ENCODE measurements around the gene MFN2.

MFN2 gene

DNA sequence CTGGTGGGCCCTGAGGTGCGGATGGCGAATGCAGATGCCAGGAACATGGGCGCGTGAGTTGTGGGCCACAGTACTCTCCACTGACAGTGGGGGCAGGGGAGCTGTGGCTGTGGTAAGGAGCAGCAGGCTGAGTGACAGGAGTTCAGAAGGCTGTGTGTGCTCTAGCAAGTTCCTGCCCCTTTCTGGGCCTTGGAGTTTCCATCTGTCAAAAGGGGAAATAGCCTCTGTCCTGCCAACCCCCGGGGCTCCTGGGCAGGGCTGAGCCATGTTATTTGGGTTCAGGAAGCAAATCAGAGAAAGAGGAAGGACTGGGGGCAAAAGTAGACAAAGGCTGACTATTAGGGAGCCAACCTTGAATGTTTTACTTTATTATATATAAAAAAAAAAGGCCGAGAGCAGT is 19.5 kb upstream of the MFN2 start:
- no peak for DNase-seq

DNA sequence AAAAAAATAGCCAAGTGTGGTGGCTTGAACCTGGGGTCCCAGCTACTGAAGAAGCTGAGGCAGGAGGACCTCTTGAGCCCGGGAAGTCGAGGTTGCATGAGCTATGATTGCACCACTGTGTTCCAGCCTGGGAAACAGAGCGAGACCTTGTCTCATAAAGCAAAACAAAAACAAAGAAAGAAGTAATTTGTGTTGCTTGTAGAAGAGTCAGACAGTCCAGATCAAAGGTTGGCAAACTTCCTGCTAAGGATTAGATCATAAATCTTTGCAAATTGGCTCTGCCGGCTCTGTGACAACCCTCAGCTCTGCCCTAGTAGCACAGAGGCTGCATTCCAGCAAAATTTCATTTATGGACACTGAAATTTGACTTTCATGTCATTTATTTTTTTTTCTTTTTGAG is 19.0 kb upstream of the MFN2 start:
- DNase-seq = no peak

DNA sequence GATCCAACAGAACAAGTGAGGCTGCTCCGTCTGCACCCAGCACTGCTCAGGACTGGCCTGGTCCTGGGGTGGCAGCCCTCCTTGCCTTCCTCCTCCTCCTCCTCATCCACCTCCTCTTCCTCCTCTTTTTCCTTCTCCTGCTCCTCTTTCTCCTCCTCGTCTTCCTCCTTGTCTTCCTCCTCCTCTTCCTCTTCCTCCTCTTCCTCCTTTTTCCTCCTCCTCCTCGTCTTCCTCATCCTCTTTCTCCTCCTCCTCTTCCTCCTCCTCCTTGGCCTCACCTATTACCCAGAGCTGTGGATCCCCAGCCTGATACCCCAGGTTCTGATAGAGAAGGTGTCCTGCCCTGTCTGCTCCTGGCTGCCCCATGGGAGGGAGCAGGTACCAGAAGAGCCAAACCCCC is 16.6 kb upstream of the MFN2 start:
- DNase-seq = no peak

DNA sequence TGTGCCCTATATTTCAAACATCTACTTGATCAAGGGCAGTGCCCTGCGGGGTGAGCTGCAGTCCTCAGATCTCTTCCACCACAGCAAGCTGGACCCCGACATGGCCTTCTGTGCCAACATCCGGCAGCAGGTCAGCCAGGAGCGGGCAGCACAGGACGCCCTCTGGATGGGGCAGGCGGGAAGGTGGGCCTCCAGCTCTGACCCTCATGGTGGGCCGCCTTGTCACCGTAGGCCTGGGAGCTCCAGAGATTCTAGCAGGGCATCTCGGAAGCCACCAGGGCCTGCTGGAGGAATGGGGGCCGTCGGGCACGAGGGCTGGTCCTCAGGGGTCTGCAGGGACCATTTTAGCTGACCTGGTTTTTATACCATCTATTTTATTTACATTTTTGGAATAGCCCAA is 15.6 kb upstream of the MFN2 start:
- DNase-seq = no peak

DNA sequence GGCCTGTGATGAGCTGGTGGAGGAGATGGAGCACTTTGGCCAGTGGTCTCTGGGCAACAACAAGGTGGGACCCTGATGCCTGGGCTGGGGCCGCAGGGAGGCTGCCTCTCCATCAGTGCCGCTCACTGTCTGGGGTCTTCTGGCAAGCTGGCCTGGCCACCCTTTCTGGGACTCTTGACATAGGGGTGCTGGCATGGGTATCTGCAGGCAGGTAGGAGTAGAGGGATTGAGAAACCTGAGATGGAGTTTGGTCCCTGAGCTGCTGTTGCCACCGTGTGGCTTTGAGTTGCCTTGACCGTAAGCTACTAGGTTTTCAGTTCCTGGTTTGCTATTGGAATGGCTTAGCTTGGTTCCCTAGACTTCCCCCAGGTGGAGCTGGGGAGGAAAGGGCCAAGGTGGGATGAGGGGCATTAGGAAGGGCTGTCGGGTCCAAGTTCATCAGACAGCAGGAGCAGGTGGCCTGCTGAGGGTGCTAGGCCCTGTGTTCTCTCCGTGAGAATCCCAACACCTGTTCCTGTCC is 13.2 kb upstream of the MFN2 start:
- no peak for DNase-seq

DNA sequence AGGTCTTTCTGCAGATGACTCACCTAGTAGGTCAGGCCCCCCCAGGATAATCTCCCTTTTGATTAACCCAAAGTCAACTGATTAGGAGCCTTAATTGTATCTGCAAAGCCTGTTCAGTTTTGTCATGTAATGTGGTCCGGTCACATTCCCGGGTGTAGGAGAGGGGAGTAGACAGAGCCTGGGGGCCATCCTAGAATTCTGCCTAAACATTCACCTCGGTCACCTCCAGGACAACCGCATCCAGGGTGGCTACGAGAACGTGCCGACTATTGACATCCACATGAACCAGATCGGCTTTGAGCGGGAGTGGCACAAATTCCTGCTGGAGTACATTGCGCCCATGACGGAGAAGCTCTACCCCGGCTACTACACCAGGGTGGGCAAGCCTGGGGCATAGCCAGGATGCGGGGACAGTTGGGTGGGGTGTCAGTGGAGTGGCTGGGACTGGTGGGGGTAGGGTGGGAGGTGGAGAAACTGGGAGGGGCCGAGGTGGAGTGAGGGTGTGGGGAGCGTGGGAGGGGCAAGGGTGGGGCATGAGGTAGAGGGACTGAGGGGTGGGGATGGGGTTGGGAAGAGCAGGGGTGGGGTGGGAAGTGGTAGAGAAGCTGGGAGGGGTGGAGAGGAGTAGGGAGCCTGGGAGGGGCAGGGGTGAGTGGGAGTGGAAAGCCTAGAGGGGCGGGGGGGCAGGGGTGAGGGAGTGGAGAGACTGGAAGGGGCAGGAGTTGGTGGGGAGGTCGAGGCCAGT is 9.6 kb upstream of the MFN2 start:
- DNase-seq = no peak

DNA sequence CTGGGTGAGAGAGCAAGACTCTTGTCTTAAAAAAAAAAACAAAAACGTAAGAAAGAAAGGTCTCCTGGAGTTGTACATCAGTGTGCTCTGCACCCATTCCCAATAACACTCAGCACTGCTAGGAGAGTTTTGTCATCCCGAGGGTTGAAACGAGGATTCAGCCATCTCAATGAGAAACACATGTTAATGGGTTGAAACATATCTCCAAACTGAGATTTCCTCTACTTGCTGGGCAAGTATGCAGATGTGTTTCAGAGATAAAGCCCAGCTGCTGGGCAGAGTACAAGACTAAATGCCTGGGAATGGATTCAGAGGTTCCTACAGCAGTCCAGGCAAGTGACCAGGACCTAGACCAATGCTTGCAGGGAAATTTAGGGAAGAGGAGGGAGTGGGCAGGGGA is 2.6 kb upstream of the MFN2 start:
- DNase-seq = no peak

DNA sequence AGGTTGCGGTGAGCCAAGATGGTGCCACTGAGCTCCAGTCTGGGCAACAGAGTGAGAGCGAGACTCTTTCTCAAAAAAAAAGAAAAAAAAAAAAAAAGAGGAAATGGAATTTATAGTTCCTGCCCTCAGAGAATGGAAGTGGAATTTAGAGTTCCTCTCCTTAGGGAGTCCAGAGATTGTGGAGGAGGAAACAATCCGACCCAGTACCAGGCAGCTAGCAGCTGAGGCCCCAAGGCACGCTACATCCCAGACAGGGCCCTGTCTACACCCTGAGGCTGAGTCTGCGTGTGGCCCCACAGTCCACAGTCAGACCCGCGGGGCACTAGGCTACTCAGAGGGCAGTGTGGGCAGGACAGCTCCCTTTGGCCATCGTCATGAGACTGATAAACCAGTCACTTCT is 1.9 kb upstream of the MFN2 start:
- DNase-seq = no peak

DNA sequence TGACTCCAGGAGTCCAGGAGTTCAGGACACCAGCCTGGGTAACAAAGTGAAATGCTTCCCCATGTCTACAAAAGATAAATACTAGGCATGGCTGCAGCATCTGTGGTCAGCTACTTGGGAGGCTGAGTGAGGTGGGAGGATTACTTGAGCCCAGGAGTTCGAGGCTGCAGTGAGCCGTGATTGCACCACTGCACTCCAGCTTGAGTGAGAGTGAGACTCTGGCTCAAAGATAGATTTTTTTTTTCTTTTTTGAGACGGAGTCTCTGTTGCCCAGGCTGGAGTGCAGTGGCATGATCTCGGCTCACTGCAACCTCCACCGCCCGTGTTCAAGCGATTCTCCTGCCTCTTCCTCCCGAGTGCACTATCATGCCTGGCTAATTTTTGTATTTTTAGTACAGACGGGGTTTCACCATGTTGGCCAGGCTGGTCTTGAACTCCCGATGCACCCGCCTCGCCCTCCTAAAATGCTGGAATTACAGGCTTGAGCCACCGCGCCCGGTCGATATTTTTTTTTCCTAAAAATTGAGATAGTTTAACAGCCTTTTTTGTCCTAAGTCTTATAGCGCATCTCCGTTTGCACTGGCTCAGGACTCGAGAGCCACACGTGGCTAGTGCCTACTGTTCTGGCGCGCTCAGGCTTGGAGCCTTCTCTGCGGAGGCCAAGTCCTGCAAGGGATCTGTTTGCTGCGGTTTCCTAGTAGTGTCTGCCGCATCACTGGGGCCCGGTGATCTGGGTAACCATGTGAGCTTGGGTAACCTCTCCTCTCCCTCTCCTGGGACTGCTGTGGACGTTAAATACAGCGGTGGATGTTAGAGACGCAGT is 1.0 kb upstream of the MFN2 start:
- no peak for DNase-seq

DNA sequence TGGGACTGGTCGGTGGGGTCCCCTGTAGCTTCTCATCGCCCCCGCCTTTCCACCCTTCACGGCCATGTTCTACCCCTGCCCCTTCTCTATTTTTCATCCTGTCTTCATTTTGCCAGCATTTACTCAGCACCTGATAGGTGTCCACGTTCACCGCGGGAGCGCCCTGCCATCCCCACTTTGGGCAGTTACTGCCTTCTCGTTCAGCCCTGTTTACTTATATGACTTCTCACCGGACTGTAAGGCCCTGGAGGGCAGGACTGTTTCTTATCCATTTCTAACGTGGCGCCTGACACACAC is 380 bp downstream of the MFN2 start:
- no peak for DNase-seq

DNA sequence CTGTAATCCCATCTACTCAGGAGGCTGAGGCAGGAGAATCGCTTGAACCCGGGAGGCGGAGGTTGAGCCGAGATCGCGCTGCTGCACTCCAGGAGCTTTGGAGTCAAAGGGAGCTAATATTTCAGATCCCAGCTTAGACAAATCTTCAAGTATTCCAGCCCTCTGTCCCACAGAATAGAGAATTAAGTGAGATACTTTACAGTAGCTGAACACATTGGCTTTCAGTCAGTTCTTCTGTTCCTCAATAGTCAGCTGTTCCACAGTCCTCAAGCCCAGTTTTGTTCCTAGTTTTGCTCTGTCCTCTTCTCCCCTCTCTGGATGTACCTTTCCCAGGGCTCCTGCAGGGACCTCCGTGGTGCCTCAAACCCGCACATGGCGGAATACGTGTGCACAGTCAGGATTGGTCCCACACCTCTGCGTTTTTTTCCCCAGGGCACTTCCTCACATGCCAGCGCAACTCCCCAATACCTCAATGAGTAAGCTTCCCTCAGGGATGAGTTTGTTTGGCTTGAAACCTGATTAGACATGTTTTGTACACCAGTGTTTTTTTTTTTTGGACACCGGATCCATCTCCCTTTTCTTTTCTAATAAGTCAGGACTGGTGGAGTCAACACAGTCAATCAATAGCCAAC is 1.2 kb downstream of the MFN2 start:
- DNase-seq = no peak

DNA sequence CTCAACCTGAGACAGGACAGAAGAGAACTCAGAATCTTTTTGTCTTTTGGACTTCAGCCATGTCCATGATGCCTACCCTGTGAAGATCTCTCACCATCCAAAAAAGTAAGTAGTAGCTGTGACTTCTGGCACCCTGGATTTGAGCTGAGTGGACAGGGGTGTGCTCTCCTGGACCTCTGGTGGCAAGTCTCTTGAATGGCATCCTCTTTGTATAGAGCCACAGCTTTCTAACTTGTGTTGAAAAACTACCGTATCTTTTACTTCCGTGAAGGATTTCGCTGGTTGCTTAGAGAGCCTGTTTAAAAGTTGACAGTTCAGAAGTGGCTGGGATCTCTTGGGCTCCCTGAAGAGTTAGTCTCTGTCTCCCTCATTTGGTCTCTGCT is 1.8 kb downstream of the MFN2 start:
- DNase-seq = no peak

DNA sequence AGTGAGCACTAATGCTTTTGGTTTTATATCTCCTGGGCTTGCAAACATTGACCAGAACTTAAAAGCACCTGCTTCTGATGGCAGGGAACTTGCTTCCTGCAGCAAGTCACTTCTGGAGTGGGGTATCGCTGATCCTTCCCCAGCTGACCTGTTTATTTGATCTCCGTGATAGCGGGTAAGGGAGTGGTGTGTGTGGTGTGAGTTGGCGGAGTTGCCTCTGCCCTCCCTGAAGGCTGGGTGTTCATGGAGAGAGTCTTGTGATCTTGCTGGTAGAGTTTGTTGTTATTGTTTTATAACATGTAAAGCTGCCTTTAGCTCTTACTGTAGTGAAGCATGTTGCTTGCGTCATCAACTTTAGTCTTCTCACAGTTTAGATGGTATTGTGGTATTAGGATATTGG is 3.9 kb downstream of the MFN2 start:
- no peak for DNase-seq

DNA sequence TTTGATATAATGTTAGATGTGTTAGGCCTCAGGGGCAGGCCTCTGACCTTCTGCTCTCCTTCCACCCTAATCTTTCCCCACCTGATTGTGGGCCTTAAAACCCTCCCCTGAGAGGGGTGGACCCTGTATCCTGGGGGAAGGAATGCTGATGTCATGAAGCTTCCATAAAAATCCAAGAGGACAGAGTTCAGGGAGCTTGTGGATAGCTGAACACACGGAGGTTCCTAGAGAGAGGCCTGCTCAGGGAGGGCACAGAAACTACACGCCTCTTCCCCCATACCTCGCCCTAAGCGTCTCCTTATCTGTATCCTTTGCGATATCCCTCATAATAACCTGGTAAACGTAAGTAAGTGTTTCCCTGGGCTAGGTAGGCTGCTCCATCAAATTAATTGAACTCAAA is 4.3 kb downstream of the MFN2 start:
- DNase-seq = no peak

DNA sequence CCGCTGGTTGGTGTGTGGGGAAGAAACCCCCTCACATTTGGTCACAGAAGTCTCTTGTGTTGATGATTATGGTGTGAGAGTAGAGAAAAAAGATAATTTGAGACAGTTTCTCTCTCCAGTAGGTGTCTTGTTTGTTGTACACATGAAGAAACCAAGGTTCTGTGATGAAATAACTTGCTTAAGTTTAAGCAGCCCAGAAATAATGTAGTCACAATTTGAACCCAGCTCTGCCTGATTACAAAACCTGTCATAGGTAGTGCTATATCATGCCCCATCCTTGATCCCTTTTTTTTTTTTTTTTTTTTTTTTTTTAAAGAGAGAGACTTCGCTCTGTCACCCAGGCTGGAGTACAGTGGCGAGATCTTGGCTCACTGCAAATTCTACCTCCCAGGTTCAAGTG is 4.9 kb downstream of the MFN2 start:
- DNase-seq = no peak

DNA sequence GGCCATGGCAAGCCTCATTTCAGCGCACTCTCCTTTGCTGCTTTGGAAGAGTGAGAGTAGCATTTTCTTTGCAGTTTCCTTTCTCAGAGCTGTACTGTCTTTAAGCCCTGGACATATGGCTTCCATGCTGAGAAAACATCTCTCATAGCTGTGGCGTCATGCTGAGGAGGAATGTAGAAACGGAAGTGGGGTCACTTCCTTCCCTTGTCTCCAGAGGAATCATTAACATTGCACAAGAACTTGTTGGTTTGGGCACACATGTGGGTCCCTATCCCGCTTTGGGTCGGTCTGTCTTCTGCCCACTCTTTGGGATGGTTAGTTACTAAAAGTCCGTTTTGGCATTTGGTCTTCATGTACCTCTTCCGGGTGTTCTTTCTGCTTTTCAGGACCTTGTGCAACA is 5.6 kb downstream of the MFN2 start:
- DNase-seq = no peak

DNA sequence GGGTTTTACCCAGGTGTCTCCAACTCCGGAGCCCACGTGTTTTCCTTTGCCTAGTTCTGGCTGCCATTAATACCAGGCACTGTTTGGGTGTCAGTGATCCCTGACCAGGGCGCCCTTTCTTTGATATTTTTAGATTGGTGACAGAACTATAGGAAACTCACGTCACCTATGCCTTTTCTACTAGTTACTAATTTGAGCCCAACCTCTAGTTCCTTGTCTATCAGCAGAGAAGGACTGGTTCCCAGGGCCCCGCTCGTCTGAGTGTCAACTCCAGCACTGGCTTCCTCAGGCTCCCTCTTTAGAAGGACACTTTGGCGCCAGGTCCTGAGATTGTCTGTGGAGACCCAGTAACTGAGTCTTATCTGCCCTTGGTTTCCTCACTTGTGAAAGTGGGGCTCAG is 9.4 kb downstream of the MFN2 start:
- DNase-seq = no peak

DNA sequence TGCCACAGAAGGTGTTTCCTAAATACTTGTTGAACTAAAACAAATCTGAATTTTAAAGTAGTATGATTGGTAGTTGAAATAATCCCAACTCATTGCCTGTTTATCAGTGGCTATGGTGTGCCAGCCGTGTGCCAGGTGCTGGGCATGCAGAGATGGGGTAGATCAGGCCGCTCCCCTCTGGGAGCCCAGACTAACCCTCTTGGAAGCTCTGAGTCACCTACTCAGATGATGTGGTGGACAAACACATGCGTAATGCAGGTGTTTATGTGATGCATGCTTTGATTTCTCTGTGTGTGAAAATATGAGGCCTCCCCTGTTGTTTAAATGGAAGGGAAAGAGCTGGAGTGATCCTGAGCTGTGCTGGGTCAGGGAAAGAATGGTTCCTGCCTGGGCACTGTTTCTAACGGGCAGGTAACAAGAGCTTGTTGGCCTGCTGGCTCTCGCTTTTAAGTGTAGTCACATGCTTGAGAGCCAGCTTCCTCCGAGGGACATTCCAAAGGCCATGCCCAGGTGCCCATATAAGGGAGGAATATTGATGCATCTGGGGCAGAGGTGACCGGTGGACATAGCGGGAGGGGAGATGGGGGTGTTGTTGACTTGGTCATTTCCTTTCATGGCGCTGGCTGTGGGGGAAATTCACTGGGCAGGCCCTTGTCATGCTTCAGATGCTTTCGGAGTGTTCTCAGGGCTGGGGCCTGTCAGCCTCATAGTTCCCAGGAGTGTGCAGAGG is 10.2 kb downstream of the MFN2 start:
- DNase-seq = no peak

DNA sequence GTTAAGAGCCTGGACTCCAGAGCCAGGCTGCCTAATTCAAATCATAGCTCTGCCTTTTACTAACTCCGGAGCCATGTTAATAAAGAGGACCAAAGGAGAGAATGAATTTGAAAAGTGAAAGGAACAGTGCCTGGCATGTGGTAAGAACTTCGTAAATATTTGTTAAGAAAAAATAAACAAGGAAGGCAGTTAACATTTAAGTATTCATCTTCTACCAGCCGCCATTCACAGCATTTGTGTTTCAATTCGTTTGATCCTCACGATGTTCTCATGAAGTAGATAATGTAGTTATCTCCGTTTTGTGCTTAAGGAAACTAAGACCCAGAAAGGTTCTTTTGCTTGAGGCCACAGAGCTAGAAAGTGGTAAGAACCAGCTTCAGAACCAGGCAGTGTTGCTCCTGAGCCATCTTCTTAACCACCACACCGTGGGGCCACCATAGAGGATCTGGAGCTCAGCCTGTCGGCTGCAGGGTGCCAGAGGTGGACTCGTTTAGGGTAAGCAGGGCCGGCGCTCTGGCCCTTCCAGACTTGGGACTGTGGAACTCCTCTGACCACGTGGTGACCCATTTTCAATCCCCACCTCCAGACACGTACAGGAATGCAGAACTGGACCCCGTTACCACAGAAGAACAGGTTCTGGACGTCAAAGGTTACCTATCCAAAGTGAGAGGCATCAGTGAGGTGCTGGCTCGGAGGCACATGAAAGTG is 11.9 kb downstream of the MFN2 start:
- DNase-seq = no peak

DNA sequence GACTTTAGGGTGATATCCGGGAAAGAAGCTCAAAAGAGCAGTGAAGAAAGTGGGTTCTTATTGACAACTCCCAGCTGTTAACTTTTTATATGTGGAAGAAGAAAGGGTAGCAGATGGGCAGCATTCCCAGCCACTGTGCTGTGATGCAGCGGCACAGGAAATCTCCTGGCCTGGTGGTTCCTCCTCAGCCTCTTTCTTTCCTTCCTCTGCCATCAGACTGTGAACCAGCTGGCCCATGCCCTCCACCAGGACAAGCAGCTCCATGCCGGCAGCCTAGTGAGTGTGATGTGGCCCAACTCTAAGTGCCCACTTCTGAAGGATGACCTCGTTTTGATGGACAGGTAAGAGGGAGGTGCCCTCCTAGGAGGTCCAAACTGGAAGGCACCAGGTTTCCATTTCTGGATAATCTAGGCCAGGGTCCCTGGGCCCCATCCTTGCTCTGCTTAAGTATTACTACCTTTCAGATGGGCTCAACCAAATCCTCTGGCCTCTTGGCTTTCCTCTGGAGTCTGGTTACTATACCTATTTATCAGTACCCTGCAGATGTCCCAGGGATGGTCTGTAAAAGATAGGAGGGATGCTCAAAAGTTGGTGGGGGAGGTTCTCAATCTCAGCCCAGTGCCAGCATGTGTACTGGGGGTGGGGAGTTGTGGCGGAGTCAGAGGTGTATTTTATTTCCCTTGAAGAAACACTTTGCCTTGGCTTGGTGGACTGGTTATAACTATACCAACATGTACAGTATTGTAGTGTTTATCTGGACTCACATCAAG is 17.0 kb downstream of the MFN2 start:
- DNase-seq = no peak

DNA sequence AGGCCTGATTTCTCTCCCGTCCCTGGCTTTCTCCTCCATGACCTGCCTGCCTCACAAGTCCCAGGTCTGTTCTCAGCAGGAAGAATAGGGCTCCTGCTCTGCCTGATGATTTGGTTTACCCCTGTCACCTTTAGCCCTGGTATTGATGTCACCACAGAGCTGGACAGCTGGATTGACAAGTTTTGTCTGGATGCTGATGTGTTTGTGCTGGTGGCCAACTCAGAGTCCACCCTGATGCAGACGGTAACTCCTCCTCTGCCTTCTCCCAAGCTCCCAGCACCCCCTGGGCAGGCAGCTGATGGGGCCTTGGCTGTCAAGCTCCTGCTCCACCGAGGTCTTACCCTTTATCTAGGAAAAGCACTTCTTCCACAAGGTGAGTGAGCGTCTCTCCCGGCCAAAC is 18.4 kb downstream of the MFN2 start:
- no peak for DNase-seq

DNA sequence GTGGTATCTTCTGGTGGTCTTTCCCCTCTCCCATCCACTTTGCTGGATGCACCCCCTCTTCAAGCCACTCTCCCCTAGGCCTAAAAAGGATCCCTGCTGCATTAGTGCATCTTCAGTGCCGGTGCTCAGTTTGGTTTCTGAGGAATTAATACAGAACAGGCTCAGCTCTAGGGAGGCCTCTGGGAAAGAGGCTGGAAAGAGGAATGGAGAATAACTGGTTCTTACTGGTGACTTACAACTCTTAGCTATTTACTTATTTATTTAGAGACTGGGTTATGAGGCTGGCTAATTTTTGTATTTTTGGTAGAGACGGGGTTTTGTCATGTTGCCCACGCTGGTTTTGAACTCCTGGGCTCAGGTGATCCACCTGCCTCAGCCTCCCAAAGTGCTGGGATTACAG is 19.0 kb downstream of the MFN2 start:
- DNase-seq = no peak

All from NCI-H1417 treated with DMSO at 0.1 percent for 48 hours (cell line).